Epithelial cell of proximal tubule (primary cell): ENCODE results near the gene METTL24. TPM values are rescaled to one million over a fixed set of nuclear protein-coding genes. Genes with fewer than 3 reads are reported as not detected.

ENCODE experiments used
- DNase-seq: peaks from one replicate; pipeline ENCODE4 v3.0.0-alpha.2; 2011; ENCODE audit warnings: low read depth
- H3K4me3 ChIP-seq: 2 replicates; pipeline ENCODE4 v1.5.1; 2011; ENCODE audit warnings: low read depth, mild to moderate bottlenecking, low read length
- CTCF ChIP-seq: conservative IDR thresholded peaks from 2 replicates; pipeline ENCODE4 v1.5.1; 2012; ENCODE audit warnings: low read depth, mild to moderate bottlenecking, low read length
- total RNA-seq: library from RNA; depleted of rRNA; stranded (reverse); fragments of >200 nt; gene quantifications from 2 replicates; pipeline ENCODE4 v1.2.3, GENCODE V29; 2015

Gene METTL24
- total RNA-seq, 1 donor from 2014 or later: 0.69 TPM

- no peak overlapping the region for H3K4me3 ChIP-seq
- TF ChIP-seq CTCF: no peak
- DNase-seq: no peak
Observed at GRCh38 chr6:110324548-110324947, 33.6 kb downstream of the METTL24 start.

- DNase-seq: no peak
- TF ChIP-seq CTCF: no peak
- no peak overlapping the region for H3K4me3 ChIP-seq
Observed at GRCh38 chr6:110323258-110323657, 34.9 kb downstream of the METTL24 start.

GRCh38 chr6:110322874-110323242, 35.3 kb downstream of the METTL24 start:
- H3K4me3 ChIP-seq: no peak overlapping the region
- DNase-seq: no peak
- no peak for TF ChIP-seq CTCF

GRCh38 chr6:110322151-110322873, 35.8 kb downstream of the METTL24 start:
- H3K4me3 ChIP-seq: no peak overlapping the region
- no peak for TF ChIP-seq CTCF
- no peak for DNase-seq

- no peak overlapping the region for H3K4me3 ChIP-seq
- no peak for TF ChIP-seq CTCF
- DNase-seq: no peak
Observed at GRCh38 chr6:110320307-110320706, 37.8 kb downstream of the METTL24 start.

GRCh38 chr6:110319843-110320242, 38.3 kb downstream of the METTL24 start:
- DNase-seq: no peak
- H3K4me3 ChIP-seq: no peak overlapping the region
- no peak for TF ChIP-seq CTCF

GRCh38 chr6:110319381-110319780, 38.8 kb downstream of the METTL24 start:
- no peak for DNase-seq
- no peak overlapping the region for H3K4me3 ChIP-seq
- no peak for TF ChIP-seq CTCF
